Activated CD4-positive, alpha-beta T cell treated with anti-CD3 and anti-CD28 coated beads, Interleukin-2, amount 50 U/mL, for 1 hour (primary cell): ENCODE data around the gene COL19A1.
"Not testable (repeated sequence)": the region's sequence is repeated elsewhere in the genome, so short reads cannot be mapped to it uniquely, and the experiment has no call there.

Source experiments
- DNase-seq: peaks from one replicate; pipeline ENCODE4 v3.0.0-alpha.2; 2020

COL19A1 gene

DNA sequence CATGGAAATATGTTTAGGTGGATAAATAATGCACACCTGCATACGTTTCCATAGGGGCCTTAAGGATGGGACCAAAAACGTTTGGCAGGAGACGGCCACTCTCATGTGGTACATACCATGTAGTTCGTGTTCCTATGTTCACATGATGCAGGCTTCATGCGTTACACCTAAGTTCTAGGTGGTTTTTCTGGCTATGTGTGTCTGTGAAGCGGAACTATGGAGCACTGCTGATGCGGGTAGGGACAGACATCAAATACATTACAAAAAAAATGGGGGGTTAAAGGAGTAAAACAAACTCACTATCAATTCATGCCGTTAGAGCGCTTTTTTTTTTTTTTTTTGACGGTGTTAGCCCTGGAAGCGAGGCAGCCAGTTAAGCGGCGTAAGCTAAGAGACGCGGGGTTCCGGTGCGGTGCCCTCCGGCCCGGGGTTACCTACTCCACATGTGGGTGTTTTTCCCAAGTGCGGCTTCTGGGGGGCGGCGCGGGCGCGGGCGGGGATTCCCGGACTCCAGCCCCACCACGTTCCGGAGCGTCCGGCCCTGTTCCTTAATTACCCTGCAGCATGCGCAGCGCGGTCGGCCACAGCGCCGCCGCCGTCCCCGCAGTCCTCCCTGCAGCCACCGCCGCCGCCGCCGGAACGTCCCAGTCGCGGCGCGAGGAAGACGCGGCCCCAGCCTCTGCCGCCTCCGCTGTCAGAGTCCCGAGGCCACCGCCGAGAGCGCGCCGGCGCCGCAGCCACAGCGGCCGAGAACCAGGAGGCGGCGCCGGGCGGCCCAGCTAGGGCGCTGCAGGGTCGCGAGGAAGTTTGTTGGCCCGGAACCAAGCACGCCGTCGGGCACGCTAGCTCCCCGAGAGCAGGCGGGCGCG lies 648 bp downstream of the COL19A1 start:
- peak; percentile 55 for DNase-seq

DNA sequence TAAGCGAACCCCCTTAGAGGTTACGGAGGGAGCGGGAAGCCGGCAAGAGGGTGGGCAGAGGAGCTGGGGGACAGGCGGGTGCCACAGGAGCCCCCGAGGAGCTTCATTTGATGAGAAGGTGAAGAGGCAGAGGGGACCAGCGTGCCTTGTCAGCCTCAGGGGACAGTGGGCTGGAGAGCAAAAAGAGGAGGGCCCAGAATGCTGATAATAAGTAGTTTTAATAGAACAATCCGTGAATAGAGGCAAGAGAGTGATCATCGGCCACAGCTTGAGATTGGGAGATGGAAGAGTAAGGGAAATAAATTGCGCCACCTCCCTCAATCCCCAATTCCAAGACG lies 1.3 kb downstream of the COL19A1 start:
- no peak for DNase-seq

DNA sequence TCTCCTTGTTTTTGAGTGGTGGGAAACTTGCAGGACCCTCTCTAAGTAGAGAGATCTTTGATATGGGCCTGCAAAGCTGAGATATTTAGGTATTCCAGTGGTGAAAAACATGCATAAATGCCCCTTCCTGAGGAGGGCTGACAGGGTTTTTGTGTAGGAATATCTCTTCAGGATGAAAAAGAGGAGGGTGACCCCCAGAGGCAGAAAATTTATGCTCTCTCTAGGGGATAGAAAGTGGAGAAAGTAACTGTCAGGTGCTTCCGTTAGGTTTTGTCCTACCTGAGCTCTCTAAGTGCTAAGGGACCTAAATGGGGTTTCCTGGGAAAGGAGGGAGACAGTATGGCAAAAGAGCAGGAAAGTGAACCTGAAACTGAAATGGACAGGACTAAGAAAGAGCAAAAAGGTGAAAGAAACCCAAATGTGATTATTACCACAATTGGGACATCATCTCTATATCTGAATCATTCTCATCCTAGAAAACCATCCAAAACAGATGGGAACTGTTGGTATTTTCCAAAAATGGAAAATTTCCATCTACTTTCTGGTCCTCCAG lies 2.0 kb downstream of the COL19A1 start:
- no peak for DNase-seq

DNA sequence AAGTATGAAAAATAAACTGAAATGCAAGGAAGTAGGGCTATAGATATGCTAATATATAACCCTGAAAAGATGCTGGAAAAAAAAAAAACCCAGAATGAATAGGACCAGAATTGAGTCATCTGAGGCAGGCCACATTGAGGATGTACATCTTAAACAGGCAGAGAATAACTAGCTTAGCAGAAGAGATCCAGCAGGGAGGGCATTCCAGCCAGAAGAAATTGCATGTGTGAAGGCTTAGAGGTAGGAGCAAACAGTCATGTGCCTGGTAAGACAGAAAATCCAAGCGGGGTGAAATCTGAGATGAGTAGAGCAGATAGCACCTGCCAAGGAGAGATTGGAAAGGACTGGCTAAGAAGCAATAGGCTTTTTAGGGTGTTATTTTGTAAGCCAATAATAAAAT lies 2.6 kb downstream of the COL19A1 start:
- DNase-seq = no peak

DNA sequence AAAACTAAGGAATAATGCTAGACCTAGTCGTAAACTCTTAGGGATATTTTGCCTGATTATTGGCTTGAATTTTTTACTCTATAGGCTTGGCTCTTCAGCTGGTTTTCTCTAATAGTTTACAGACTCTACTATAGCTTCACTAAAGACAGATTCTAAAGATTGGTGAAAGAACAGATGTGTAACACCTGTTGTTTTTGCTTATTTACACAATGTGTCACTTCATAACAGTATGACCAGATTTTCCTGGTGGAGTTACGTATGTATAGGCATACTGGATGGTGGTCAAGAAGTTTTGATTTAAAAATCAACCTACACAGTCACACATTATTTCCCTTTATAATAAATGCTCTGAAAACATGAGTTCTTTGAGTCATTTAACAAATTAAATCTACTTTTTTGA lies 4.8 kb downstream of the COL19A1 start:
- DNase-seq = no peak

DNA sequence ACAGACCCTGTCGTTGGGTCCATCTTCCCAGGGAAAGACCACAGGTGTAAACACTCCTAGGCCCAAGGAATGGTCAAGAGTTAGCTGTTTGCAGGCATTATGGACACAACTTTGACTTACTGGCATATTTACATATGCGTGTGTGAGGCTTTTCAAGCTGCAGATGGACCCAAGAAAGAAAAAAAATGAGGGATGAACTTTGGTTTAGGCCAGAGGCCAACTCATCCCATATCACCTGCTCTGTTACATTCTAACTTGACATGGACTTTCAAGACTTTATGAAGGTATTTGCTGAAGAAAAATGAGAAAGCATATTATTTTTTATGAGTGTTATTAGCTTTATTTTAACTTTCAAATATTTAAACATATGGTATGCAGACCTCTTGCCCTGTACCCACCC lies 6.9 kb downstream of the COL19A1 start:
- no peak for DNase-seq

DNA sequence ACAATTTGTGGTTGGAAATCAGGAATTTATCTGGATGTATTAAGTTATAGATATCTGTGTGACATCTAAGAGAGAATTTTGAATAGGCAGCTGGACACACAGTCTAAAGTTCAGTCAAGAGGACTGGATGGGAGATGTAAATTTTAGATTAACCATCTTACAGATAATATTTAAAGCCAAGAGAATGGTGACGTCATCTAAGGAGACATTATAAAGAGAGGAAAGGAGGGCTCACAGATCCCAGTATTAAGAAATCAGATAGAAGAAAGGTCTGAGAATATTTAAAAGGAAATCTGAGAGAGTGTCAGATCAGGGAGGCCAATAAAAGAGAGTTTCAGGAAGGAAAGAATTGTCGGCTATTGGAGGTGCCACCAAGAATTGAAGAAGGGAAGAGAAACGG lies 9.4 kb downstream of the COL19A1 start:
- no peak for DNase-seq

DNA sequence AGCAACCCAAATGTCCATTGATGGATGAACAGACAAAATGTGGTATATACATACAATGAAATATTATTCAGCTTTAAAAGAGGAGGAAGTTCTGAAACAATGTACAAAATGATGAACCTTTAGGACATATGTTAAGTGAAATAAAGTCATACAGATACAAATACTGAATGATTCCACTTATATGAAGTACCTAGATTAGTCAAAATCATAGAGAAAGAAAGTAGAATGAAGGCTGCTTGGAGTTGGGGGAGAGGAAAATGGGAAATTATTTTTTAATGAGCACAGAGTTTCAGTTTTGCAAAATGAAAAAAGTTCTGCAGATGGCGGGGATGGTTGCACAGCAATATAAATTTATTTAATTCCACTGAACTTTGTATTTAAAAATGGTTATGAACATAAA lies 12.4 kb downstream of the COL19A1 start:
- no peak for DNase-seq

DNA sequence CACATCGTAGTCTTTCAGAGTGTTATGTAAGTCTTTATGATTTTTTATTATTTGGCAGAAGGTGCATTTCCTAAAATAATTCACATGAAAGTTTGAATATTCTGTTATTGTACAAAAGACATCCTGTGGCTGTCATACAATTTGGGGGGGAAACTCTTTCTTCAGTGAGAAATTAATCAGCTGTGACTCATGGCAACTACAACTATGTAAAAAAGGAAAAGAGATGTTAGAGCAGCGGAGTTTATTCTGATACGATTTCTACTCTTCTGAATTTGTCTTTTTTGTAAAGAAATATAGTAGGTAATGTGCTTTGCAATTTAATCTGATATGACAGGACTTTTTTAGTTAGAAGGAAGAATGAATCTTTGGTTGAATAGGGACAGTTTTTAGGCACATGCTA lies 14.2 kb downstream of the COL19A1 start:
- no peak for DNase-seq

DNA sequence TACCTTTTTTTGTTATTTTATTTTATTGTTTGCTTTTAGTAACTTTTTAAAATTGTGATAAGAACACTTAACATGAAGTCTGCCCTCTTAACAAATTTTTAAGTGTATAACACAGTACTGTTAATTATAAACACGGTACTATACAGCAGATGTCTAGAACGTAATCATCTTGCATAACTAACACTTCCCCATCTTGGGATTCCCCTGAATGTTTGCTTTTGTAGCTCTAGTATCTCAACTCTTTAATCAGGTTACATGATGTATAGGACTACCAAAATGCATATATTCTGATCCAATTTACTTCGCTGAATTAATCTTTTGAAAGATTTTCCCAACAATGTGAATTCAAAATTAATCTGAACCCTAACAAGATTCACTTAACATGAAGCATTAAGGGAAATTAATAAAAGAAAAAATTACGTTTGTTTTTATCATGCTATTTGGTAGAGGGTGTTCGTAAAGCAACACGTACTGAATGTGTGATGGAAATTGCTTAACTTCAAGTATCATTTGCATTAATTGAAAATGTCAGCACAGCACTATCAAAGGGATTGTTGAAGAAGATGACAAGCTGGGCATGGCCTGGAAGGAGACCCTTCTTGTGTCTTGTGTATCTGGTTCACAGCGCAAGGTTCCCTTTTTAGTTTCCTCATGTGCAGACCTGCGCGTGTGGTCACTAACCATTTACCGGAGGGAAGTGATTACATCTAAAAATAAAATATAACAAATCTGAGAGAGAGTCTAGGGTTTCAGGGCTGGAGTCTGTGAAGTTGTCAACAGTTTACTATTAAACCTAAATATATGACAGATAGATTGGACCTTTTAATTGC lies 15.2 kb downstream of the COL19A1 start:
- DNase-seq = no peak

DNA sequence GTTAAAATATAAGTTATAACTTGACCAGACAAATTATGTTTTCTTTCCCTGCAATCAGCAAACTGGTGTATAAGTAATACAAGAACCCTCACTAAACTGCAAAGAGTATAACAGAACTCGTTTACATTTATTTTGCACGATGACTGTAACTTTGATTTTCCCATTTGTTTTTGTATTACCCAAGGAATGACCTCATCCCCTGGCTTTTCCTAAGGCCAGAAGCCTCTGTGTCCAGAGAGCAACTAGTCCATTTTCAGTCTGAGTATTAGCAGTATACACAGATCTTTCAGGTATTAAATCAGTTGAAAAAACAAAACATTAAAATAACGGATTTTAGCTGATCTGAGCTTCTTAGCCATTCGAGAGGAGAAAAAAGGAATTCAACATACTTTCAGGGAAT lies 17.2 kb downstream of the COL19A1 start:
- DNase-seq = no peak

DNA sequence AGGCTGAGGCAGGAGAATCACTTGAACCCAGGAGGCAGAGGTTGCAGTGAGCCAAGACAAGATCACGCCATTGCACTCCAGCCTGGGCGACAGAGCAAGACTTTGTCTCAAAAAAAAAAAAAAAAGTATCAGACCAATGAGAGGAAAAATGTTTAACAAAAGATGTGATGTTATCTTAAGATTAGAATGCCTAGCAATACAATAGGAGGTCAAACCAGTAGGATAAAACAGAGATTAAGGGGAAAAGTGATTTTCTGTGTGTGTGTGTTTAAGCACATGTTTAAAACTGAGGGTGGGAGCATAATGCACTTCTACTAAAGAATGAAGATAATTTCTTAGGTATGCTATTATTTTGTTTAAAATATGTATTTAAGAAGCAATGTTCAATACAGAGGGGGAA lies 17.9 kb downstream of the COL19A1 start:
- no peak for DNase-seq

DNA sequence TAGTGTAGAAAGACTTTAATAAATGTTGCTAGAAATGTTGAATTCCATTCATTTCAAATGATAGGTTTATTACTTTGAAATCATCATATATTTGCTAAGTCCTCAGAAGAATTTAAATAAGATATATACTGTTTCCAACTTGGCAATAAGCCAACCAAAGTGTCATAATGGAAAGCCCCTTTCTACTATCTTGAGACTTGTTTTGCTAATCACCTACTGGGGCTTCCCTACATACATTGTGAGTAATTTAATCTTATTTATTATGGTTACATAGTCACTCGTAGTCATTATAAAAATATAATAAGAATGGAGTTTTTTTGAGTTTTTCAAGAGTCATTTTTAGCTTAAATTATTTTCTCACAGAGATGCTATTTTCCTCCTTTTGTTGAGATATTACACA lies 20.7 kb downstream of the COL19A1 start:
- DNase-seq = no peak

DNA sequence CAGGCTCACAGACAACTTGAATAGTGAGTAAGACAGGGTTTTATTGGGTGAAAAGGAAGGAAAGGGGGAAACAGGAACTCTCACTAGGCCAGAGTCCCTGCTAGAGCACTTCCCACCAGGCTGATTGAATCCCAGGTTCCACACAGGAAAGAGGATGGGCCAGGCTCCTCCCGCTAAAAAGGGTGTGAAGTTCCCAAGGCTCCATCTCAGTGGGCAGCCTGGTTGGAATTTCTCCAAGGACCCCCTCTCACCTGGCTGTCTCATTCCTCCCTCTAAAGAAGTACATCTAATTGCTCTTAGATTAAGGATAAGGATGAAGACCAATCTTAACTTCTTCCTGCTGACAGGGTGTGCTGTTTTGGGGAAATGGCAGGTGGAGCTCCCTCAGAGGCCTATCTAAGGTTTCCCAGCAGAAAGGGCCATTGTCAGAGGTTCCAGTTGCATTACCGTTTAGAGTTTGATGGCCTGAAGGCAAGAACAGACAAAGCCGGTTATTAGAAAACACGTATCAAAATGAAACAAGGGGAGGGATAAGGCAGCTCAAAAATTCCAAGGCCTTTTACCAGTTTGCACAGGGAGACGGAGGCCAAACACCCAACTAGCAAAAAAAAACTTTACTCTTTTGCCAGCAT lies 21.5 kb downstream of the COL19A1 start:
- DNase-seq = no peak

DNA sequence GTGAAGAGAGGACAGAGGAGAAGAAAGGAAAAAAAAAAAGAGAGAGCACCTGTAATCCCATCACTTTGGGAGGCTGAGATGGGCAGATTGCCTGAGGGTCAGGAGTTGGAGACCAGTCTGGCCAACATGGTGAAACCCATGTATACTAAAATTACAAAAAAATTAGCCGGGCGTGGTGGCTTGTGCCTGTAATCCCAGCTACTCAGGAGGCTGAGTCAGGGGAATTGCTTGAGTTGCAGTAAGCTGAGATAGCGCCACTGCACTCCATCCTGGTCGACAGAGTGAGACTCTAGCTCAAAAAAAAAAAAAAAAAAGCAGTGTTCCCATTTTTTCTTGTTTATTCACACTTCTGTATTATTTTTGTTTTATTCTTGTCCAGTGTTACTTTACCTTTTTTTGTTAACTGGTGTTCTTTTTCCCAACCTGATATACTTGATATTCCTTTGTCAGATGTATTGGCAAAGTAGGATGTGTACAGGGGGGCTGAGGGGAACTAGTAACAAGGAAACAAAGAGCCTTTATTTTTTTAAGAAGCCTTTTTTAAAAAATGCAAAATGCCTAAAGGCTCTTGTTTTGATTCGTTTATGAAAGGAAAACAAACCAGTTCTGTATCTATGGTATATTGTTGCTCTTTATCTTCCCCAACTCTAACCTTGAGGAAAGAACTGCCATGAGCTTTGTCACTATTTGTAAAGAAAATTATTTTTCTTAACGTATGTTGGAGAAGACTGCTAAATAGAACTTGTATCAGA lies 22.3 kb downstream of the COL19A1 start:
- DNase-seq = no peak

DNA sequence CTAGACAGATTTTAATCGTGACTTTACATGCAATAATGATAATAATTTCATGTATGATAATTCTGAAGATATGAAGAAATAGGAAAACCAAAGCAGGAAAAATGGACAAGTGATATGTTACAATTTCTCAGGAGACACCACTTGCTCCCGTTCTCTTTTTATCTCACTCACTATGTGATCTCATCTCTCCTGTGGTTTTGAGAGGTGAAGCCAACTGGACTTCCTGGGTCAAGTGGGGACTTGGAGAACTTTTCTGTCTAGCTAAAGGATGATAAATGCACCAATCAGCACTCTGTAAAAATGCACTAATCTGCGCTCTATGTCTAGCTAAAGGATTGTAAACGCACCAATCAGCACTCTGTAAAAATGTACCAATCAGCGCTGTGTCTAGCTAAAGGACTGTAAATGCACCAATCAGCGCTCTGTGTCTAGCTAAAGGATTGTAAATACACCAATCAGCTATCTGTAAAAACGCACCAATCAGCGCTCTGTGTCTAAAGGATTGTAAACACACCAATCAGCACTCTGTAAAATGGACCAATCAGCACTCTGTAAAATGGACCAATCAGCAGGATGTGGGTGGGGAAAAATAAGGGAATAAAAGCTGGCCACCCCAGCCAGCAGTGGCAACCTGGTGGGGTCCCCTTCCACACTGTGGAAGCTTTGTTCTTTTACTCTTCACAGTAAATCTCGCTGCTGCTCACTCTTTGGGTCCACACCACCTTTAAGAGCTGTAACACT lies 23.0 kb downstream of the COL19A1 start:
- DNase-seq = not testable (repeated sequence)

DNA sequence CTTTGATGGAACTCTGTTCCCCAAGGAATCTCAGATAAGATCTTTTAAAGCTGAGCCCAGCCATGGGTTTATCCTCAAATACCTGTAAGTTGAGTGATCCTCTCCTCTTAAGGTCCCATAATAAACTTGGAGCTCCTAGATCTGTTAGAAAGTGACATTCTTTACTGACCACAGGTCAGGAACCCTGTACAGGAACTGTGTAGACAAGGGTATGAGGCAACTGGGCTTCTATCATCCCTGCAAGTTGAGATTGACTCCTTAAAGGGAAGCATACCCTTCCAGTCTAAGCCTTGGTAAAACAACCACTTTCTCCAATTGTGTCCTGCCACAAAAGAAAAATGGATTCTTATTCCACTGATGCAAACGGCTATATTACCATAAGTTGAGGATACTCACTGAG lies 26.2 kb downstream of the COL19A1 start:
- DNase-seq = not testable (repeated sequence)

DNA sequence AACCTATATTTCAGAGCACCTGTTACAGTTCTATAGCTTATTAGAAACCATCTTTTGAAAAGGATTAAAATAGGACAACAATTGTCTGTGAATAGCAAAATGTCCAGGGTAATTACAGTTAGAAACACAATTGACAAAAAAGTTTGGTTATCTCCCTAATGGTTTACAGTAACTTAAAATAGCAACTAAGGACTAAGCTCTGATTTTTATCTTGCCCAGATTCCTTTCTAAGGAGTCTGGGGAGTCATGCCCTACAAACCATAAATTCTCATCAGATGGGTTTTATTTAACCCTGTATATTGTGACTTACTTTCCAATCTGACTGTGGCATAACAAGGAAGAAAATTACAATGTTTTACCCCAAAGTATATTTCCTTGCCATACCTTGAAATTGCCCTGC lies 26.9 kb downstream of the COL19A1 start:
- not testable (repeated sequence) for DNase-seq

DNA sequence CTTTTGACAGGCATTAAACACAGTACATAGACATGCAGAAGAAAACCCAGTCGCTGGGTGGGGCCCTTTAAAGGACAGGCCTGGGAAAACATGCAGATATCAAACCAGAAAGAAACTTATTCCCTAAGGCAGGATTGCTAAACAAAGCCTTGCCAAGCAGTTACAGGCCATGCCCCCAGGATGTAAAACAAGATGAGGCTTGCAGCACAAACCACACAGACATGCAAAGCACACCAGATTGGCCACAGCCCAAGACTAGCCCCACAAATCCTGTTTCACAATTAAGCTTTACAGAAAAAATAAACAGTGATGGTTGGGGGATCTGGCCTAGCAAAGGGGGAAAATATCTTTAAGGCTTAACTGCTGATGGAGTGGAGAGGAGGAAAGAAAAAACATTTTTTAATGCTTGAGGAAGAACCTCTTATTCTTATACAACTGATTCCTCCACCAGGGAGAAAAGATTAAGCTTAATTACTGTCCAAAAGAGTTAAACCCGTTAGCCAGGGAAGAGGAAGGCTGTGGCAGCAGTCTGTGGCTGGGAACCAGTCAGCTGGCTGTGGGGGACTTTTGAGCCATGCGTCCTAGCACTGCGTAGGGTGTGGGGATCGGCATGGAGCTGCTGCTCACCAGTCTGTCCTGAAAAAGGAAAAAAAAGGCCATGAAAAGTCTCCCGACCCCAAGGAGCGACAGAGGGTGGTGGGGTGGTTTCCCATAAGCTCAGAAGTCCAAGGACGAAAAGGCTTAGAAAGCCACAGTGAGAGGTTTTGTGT lies 28.4 kb downstream of the COL19A1 start:
- DNase-seq = no peak

DNA sequence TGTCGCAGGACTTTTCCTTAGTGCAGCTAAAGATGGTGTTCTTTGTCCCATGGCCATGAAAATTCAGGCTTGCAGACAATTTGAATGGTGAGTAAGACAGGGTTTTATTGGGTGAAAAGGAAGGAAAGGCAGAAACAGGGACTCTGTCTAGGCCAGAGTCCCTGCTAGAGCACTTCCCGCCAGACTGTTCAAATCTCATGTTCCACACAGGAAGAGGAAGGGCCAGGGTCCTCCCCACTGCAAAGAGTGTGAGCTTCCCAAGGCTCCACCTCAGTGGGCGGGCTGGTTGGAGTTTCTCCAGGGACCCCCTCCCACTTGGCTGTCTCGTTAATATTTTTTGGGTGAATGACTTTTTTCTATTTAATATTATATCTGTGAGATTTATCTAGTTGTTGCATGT lies 29.0 kb downstream of the COL19A1 start:
- no peak for DNase-seq

DNA sequence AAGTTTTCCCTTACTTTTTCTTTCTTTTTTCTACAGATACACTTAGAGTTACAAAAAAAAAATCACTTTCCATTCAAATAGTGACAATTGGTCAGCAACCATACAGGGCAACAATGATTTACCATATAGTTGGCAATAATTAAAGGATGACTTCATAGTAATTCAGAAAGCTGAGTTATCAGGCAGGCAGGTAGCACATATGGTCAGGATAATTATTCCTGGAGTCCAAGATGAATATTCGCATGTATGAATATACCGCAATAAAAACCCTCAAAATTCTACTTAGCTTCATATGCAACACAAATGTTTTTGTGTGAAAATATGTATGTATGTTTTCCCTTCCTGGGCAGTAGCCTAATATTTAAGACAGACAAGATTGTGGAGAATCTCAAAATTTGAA lies 34.5 kb downstream of the COL19A1 start:
- no peak for DNase-seq
